ENCODE data around the gene HOMER2. TPM values are rescaled to one million over a fixed set of nuclear protein-coding genes. Genes with fewer than 3 reads are reported as not detected.
A peak's percentile ranks its signal among the peaks of the same experiment; 100 is the strongest.

The HOMER2 gene
- total and polyA plus RNA-seq, 2 of the 13 experiments (the other 11 are each of a cell fraction or from before 2014, with no cell fraction given), result 12.9 to 14.1 TPM

GRCh38 chr15:82809308-82810060 lies 143.0 kb downstream of the HOMER2 start, which contains the start of gene WHAMM (continued):
- TF ChIP-seq ARID3A (IDR thresholded peaks at IDR 0.05; ENCODE audit: low read depth, low read length) (no peak), ZSCAN12 (CRISPR knock-in tag; IDR thresholded peaks at IDR 0.05) (0 out of 2 replicates have a peak, but pooled peaks have one; percentile 51), PRMT3 (CRISPR knock-in tag; IDR thresholded peaks at IDR 0.05; ENCODE audit: borderline replicate concordance, low read depth) (no peak), ZBTB7B (CRISPR knock-in tag; IDR thresholded peaks at IDR 0.05) (no peak; the same call in 1 of the 2 replicates), ZNF766 (CRISPR knock-in tag; IDR thresholded peaks at IDR 0.05; ENCODE audit: borderline replicate concordance) (0 out of 2 replicates have a peak, but pooled peaks have one; percentile 43), FOXO4 (CRISPR knock-in tag; conservative IDR thresholded peaks at IDR 0.05) (no peak), FOXK1 (CRISPR knock-in tag; IDR thresholded peaks at IDR 0.05; ENCODE audit: borderline replicate concordance, low read depth) (no peak), SRF (IDR thresholded peaks at IDR 0.05; ENCODE audit: low read depth, low read length) (no peak), NCOR1 (IDR thresholded peaks at IDR 0.05; ENCODE audit: borderline replicate concordance, low read length) (no peak), GTF3A (CRISPR knock-in tag; conservative IDR thresholded peaks at IDR 0.05) (no peak), ZKSCAN8 (CRISPR knock-in tag; IDR thresholded peaks at IDR 0.05; ENCODE audit: borderline replicate concordance) (no peak), PREB (CRISPR knock-in tag; IDR thresholded peaks at IDR 0.05) (no peak), HDAC6 (IDR thresholded peaks at IDR 0.05; ENCODE audit: low read depth, low read length) (no peak), FLYWCH1 (CRISPR knock-in tag; IDR thresholded peaks at IDR 0.05) (no peak), NAIF1 (CRISPR knock-in tag; IDR thresholded peaks at IDR 0.05; ENCODE audit: borderline replicate concordance) (no peak), PATZ1 (CRISPR knock-in tag; IDR thresholded peaks at IDR 0.05) (peak; percentile 60), LBX2 (CRISPR knock-in tag; IDR thresholded peaks at IDR 0.05; ENCODE audit: borderline replicate concordance) (no peak), ARID2 (CRISPR knock-in tag; IDR thresholded peaks at IDR 0.05; ENCODE audit: borderline replicate concordance) (no peak), NFYB (CRISPR knock-in tag; IDR thresholded peaks at IDR 0.05) (peak; percentile 99), CREM (IDR thresholded peaks at IDR 0.05) (peak; percentile 60), CREM (CRISPR knock-in tag; IDR thresholded peaks at IDR 0.05) (no peak), ZNF432 (CRISPR knock-in tag; IDR thresholded peaks at IDR 0.05; ENCODE audit: borderline replicate concordance) (no peak)
